Hepatocyte (in vitro differentiated cells): Measurements from ENCODE around the gene PTPRK.

Experiments used
- EZH2 ChIP-seq: fragments of 200-600 bp; sonication (generic); IDR thresholded peaks from 2 replicates; pipeline ENCODE4 v1.6.1; 2016; ENCODE audit warnings: antibody characterized with exemption, mild to moderate bottlenecking, borderline replicate concordance
- EZH2phosphoT487 ChIP-seq: fragments of 200-600 bp; sonication (generic); IDR thresholded peaks from one replicate; pipeline ENCODE4 v1.6.1; 2018; ENCODE audit warnings: antibody characterized with exemption, mild to moderate bottlenecking, low read depth, moderate library complexity; ENCODE audit not compliant: unreplicated experiment, severe bottlenecking
- TF ChIP-seq, protein P1 (sequence below): fragments of 200-600 bp; sonication (generic); IDR thresholded peaks from 2 replicates; pipeline ENCODE4 v1.5.1; 2016; ENCODE audit warnings: antibody characterized with exemption, mild to moderate bottlenecking; ENCODE audit not compliant: poor library complexity

DNA sequence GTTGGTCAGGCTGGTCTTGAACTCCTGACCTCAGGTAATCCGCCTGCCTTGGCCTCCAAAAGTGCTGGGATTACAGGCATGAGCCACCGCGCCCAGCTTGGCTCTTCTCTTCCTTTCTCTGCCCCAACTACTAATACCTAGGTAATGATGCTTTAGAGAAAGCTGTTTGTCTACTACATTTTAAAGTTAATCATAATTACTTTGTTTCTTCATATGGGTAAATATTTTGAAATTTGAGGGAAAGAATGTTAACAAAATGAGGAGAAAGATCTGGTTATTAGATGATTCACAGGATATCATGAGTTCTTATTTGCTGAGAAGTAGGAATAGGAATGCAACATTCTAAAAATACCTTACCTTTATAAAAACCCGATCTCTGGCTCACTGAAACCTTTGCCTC lies 18.4 kb upstream of the PTPRK start:
- TF ChIP-seq EZH2, result no peak
- TF ChIP-seq, protein P1, sequence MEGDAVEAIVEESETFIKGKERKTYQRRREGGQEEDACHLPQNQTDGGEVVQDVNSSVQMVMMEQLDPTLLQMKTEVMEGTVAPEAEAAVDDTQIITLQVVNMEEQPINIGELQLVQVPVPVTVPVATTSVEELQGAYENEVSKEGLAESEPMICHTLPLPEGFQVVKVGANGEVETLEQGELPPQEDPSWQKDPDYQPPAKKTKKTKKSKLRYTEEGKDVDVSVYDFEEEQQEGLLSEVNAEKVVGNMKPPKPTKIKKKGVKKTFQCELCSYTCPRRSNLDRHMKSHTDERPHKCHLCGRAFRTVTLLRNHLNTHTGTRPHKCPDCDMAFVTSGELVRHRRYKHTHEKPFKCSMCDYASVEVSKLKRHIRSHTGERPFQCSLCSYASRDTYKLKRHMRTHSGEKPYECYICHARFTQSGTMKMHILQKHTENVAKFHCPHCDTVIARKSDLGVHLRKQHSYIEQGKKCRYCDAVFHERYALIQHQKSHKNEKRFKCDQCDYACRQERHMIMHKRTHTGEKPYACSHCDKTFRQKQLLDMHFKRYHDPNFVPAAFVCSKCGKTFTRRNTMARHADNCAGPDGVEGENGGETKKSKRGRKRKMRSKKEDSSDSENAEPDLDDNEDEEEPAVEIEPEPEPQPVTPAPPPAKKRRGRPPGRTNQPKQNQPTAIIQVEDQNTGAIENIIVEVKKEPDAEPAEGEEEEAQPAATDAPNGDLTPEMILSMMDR, result no peak
- no peak for TF ChIP-seq EZH2phosphoT487
